GM23338 (cell line): ENCODE results near the gene NIPBL. TPM values are rescaled to one million over a fixed set of nuclear protein-coding genes. Genes with fewer than 3 reads are reported as not detected.

Experiments used
- ATAC-seq: fragments of 200-7000 bp; cut with Tn5 transposase; 3 replicates; pipeline ENCODE4 v1.9.1; 2020
- DNase-seq: peaks from one replicate; pipeline ENCODE4 v3.0.0-alpha.2; 2015; ENCODE audit warnings: low spot score
- H2AFZ ChIP-seq: fragments of 200-600 bp; sonication (generic); 2 replicates; pipeline ENCODE4 v1.8.0; 2016; ENCODE audit warnings: antibody characterized with exemption, mild to moderate bottlenecking, moderate library complexity
- H3F3A ChIP-seq: fragments of 200-600 bp; sonication (generic); replicated peaks from 2 replicates; pipeline ENCODE4 v1.8.0; 2017; ENCODE audit warnings: antibody characterized with exemption, mixed run types, low read depth
- H3K27ac ChIP-seq: fragments of 200-600 bp; sonication (generic); 2 replicates; pipeline ENCODE4 v1.6.1; 2016; ENCODE audit warnings: low read depth
- H3K27me3 ChIP-seq: fragments of 200-600 bp; sonication (generic); 2 replicates; pipeline ENCODE4 v1.8.0; 2016; ENCODE audit warnings: mild to moderate bottlenecking, mixed run types, moderate library complexity; ENCODE audit not compliant: insufficient read depth
- H3K36me3 ChIP-seq: fragments of 200-600 bp; sonication (generic); 2 replicates; pipeline ENCODE4 v1.8.0; 2016; ENCODE audit warnings: mild to moderate bottlenecking; ENCODE audit not compliant: insufficient read depth
- H3K4me1 ChIP-seq: fragments of 200-600 bp; sonication (generic); 2 replicates; pipeline ENCODE4 v1.8.0; 2016; ENCODE audit warnings: mild to moderate bottlenecking, moderate library complexity; ENCODE audit not compliant: insufficient read depth
- H3K4me2 ChIP-seq: fragments of 200-600 bp; sonication (generic); 2 replicates; pipeline ENCODE4 v1.7.1; 2017; ENCODE audit warnings: mixed run types
- H3K4me3 ChIP-seq: fragments of 200-600 bp; sonication (generic); 2 replicates; pipeline ENCODE4 v1.6.1; 2016; ENCODE audit warnings: mixed run types
- H3K79me2 ChIP-seq: fragments of 200-600 bp; sonication (generic); replicated peaks from 2 replicates; pipeline ENCODE4 v1.8.0; 2017; ENCODE audit warnings: mild to moderate bottlenecking; ENCODE audit not compliant: insufficient read depth
- H3K9me2 ChIP-seq: fragments of 200-600 bp; sonication (generic); 2 replicates; pipeline ENCODE4 v1.8.0; 2017; ENCODE audit not compliant: insufficient read depth
- H4K20me1 ChIP-seq: fragments of 200-600 bp; sonication (generic); replicated peaks from 2 replicates; pipeline ENCODE4 v1.8.0; 2017; ENCODE audit warnings: mild to moderate bottlenecking; ENCODE audit not compliant: insufficient read depth
- H3K27ac Mint-ChIP-seq: 2 replicates; pipeline ENCODE4 v1.8.0; 2020; ENCODE audit warnings: inconsistent platforms, mild to moderate bottlenecking, moderate library complexity, mixed read lengths
- H3K27me3 Mint-ChIP-seq: 3 replicates; pipeline ENCODE4 v1.8.0; 2022; ENCODE audit warnings: low read depth, mild to moderate bottlenecking, moderate library complexity, mixed read lengths, inconsistent platforms; ENCODE audit not compliant: insufficient read depth, poor library complexity
- H3K36me3 Mint-ChIP-seq: 3 replicates; pipeline ENCODE4 v1.8.0; 2021; ENCODE audit warnings: low read depth, mild to moderate bottlenecking, inconsistent platforms, moderate library complexity, mixed read lengths
- H3K4me1 Mint-ChIP-seq: 3 replicates; pipeline ENCODE4 v1.8.0; 2020; ENCODE audit warnings: mild to moderate bottlenecking, inconsistent platforms, mixed read lengths
- H3K4me3 Mint-ChIP-seq: 3 replicates; pipeline ENCODE4 v1.8.0; 2021; ENCODE audit warnings: moderate library complexity, mild to moderate bottlenecking, inconsistent platforms, mixed read lengths
- H3K9me3 Mint-ChIP-seq: 3 replicates; pipeline ENCODE4 v1.8.0; 2020; ENCODE audit warnings: moderate library complexity, mild to moderate bottlenecking, inconsistent platforms, mixed read lengths
- CREB1 ChIP-seq: fragments of 250-450 bp; sonication (Bioruptor Pico); IDR thresholded peaks from 2 replicates; pipeline ENCODE4 v1.5.0; 2020; ENCODE audit warnings: low read depth, mild to moderate bottlenecking, moderate library complexity
- ETS1 ChIP-seq: IDR thresholded peaks from 2 replicates; pipeline ENCODE4 v1.6.1; 2016; ENCODE audit warnings: antibody characterized with exemption
- EZH2 ChIP-seq: fragments of 200-600 bp; sonication (generic); IDR thresholded peaks from one replicate; pipeline ENCODE4 v1.8.0; 2017; ENCODE audit warnings: antibody characterized with exemption, mild to moderate bottlenecking, low read depth; ENCODE audit not compliant: unreplicated experiment
- EZH2phosphoT487 ChIP-seq: fragments of 200-600 bp; sonication (generic); IDR thresholded peaks from one replicate; pipeline ENCODE4 v1.8.1; 2018; ENCODE audit warnings: antibody characterized with exemption; ENCODE audit not compliant: unreplicated experiment
- JUNB ChIP-seq: IDR thresholded peaks from one replicate; pipeline ENCODE4 v1.6.1; 2016; ENCODE audit warnings: antibody characterized with exemption; ENCODE audit not compliant: unreplicated experiment
- NANOG ChIP-seq: IDR thresholded peaks from 2 replicates; pipeline ENCODE4 v1.6.1; 2016; ENCODE audit warnings: antibody characterized with exemption, borderline replicate concordance
- POLR2AphosphoS5 ChIP-seq: IDR thresholded peaks from 2 replicates; pipeline ENCODE4 v1.6.1; 2016; ENCODE audit warnings: antibody characterized with exemption, low read depth
- REST ChIP-seq: IDR thresholded peaks from one replicate; pipeline ENCODE4 v1.6.1; 2018; ENCODE audit warnings: antibody characterized with exemption; ENCODE audit not compliant: unreplicated experiment
- STAT1 ChIP-seq: IDR thresholded peaks from one replicate; pipeline ENCODE4 v1.6.1; 2016; ENCODE audit warnings: antibody characterized with exemption; ENCODE audit not compliant: unreplicated experiment
- ZNF114 ChIP-seq: fragments of 250-450 bp; sonication (Bioruptor Pico); IDR thresholded peaks from 2 replicates; pipeline ENCODE4 v1.5.0; 2020; ENCODE audit warnings: mild to moderate bottlenecking, moderate library complexity
- ZNF462 ChIP-seq: fragments of 250-450 bp; sonication (Bioruptor Pico); IDR thresholded peaks from 2 replicates; pipeline ENCODE4 v1.5.0; 2020; ENCODE audit warnings: mild to moderate bottlenecking, moderate library complexity
- polyA plus RNA-seq: library from polyadenylated mRNA; unstranded; fragments of >200 nt; fragmentation: Nextera tagmentation; extraction: Ambion mirVana; gene quantifications from 2 replicates; pipeline ENCODE4 v1.2.1, GENCODE V29; 2016
- total RNA-seq: library from RNA; depleted of rRNA; stranded (reverse); fragments of >200 nt; shearing (Covaris generic); gene quantifications from 2 replicates; pipeline ENCODE4 v1.2.3, GENCODE V29; 2014

Gene NIPBL
- total and polyA plus RNA-seq, 2 experiments from 2014 or later = 44.2 to 51.4 TPM

GRCh38 chr5:36887532-36887931, 11.0 kb downstream of the NIPBL start:
- Mint-ChIP-seq H3K27ac (no peak overlapping the region), H3K4me3 (no peak overlapping the region), H3K27me3 (no peaks in the 10 kb centered on the region), H3K9me3 (peaks cover 4% of the 10 kb centered on the region; the same call in 1 of the 3 replicates), H3K36me3 (peaks cover 24% of the 10 kb centered on the region), H3K4me1 (peaks cover 20% of the 10 kb centered on the region)
- Histone ChIP-seq H4K20me1 (peaks cover 32% of the 10 kb centered on the region; the same call in 1 of the 2 replicates), H3F3A (no peaks in the 10 kb centered on the region), H3K27ac (no peak overlapping the region), H3K9me2 (peaks cover 3% of the 10 kb centered on the region; the same call in 1 of the 2 replicates), H3K79me2 (peaks cover 100% of the 10 kb centered on the region), H3K4me3 (no peak overlapping the region), H3K4me2 (no peak overlapping the region), H3K4me1 (peaks cover 7% of the 10 kb centered on the region; the same call in 1 of the 2 replicates), H2AFZ (no peak overlapping the region), H3K27me3 (no peaks in the 10 kb centered on the region), H3K36me3 (no peaks in the 10 kb centered on the region)
- ATAC-seq = no peak
- TF ChIP-seq EZH2 (no peak), CREB1 (CRISPR knock-in tag) (no peak), ZNF462 (no peak), NANOG (no peak), JUNB (no peak), ETS1 (no peak), EZH2phosphoT487 (no peak), POLR2AphosphoS5 (no peak), ZNF114 (CRISPR knock-in tag) (no peak), STAT1 (no peak), REST (no peak)
- no peak for DNase-seq
